Endothelial cell of umbilical vein (primary cell): ENCODE data around the gene CFAP99. TPM values are rescaled to one million over a fixed set of nuclear protein-coding genes. Genes with fewer than 3 reads are reported as not detected.
A peak's percentile ranks its signal among the peaks of the same experiment; 100 is the strongest.

Experiments
- BruUV-seq: library from RNA; stranded (reverse); fragments of 400-500 nt; replicated peaks from 2 replicates; lab custom pipeline; 2021; lab: Mats Ljungman, UMichigan
- CTCF ChIA-PET: fragments of 300-600, 350-600 bp; sonication (Branson Sonifier 250); formaldehyde crosslinking; loops from one replicate; lab custom pipeline; 2021; ENCODE audit warnings: antibody characterized with exemption, inconsistent platforms; lab: Charles Lee
- POLR2A ChIA-PET: fragments of 300-600, 350-600 bp; sonication (Branson Sonifier 250); formaldehyde crosslinking; loops from one replicate; lab custom pipeline; 2021; ENCODE audit warnings: antibody characterized with exemption, inconsistent platforms; lab: Charles Lee
- DNase-seq: peaks from one replicate; pipeline ENCODE4 v3.0.0-alpha.2; 2011; ENCODE audit warnings: low read depth, low spot score
- FAIRE-seq: peaks from 2 replicates; lab custom pipeline; 2011; peaks lifted over from hg19 to GRCh38; lab: Jason Lieb, UNC
- H2AFZ ChIP-seq: 2 replicates; pipeline ENCODE4 v1.6.0; 2012; ENCODE audit warnings: low read depth, low read length, control low read depth, inconsistent platforms
- H3K27ac ChIP-seq: 2 replicates; pipeline ENCODE4 v1.5.1; 2011; ENCODE audit warnings: low read depth, mild to moderate bottlenecking, control low read depth, low read length, moderate library complexity; ENCODE audit not compliant: insufficient read depth
- H3K27me3 ChIP-seq, 2 experiments: 2 replicates each; pipeline versions ENCODE4 v1.6.0 to v1.6.1; 2011; ENCODE audit warnings: low read length in 2 of 2, mixed read lengths in 1 of 2; ENCODE audit not compliant: control insufficient read depth in 2 of 2, insufficient read depth in 2 of 2
- H3K36me3 ChIP-seq, 2 experiments: 2 replicates in 1 of 2; 3 replicates in 1 of 2; pipeline ENCODE4 v1.5.1; 2011; ENCODE audit warnings: low read length in 2 of 2, mild to moderate bottlenecking in 1 of 2, moderate library complexity in 1 of 2; ENCODE audit not compliant: control insufficient read depth in 2 of 2, insufficient read depth in 2 of 2; ENCODE audit errors: extremely low read depth in 1 of 2
- H3K4me1 ChIP-seq: 3 replicates; pipeline ENCODE4 v1.5.1; 2011; ENCODE audit warnings: mild to moderate bottlenecking, low read length; ENCODE audit not compliant: control insufficient read depth, insufficient read depth; ENCODE audit errors: extremely low read depth
- H3K4me2 ChIP-seq: 2 replicates; pipeline ENCODE4 v1.6.1; 2011; ENCODE audit warnings: low read length, control low read depth, mixed read lengths; ENCODE audit not compliant: insufficient read depth
- H3K4me3 ChIP-seq, 3 experiments: fragments of 200-600 bp in 1 of 3; sonication (generic), shearing (Covaris generic) in 1 of 3; replicated peaks in 1 of 3; 2 replicates each; pipeline ENCODE4 v1.5.1; 2011 to 2016; ENCODE audit warnings: control low read depth in 3 of 3, low read length in 3 of 3, mild to moderate bottlenecking in 2 of 3, inconsistent platforms in 1 of 3, low read depth in 1 of 3, moderate library complexity in 1 of 3; ENCODE audit not compliant: insufficient read depth in 1 of 3
- H3K79me2 ChIP-seq: 2 replicates; pipeline ENCODE4 v1.6.0; 2012; ENCODE audit warnings: low read length, inconsistent platforms; ENCODE audit not compliant: control insufficient read depth, insufficient read depth
- H3K9ac ChIP-seq: replicated peaks from 2 replicates; pipeline ENCODE3; 2011; ENCODE audit warnings: low read length, control low read depth; ENCODE audit not compliant: insufficient read depth; ENCODE audit errors: extremely low read depth
- H3K9me1 ChIP-seq: replicated peaks from 3 replicates; pipeline ENCODE4 v1.6.0; 2011; ENCODE audit warnings: mild to moderate bottlenecking, low read length; ENCODE audit not compliant: control insufficient read depth, insufficient read depth; ENCODE audit errors: extremely low read depth
- H3K9me3 ChIP-seq: replicated peaks from 2 replicates; pipeline ENCODE4 v1.5.1; 2012; ENCODE audit warnings: low read length, inconsistent platforms; ENCODE audit not compliant: control insufficient read depth, insufficient read depth
- H4K20me1 ChIP-seq: replicated peaks from 2 replicates; pipeline ENCODE3; 2011; ENCODE audit warnings: mild to moderate bottlenecking, low read length; ENCODE audit not compliant: control insufficient read depth, insufficient read depth; ENCODE audit errors: extremely low read depth
- CTCF ChIP-seq, 2 donors: IDR thresholded peaks; 1 replicate in 1 of 2; 2 replicates in 1 of 2; pipeline ENCODE4 v1.5.1; 2011; ENCODE audit warnings: low read length in 2 of 2, mild to moderate bottlenecking in 2 of 2, moderate library complexity in 2 of 2, control low read depth in 1 of 2, inconsistent platforms in 1 of 2, low read depth in 1 of 2; ENCODE audit not compliant: insufficient read depth in 1 of 2; ENCODE audit errors: extremely low read depth in 1 of 2
- EZH2 ChIP-seq: IDR thresholded peaks from 2 replicates; pipeline ENCODE4 v1.6.1; 2012; ENCODE audit warnings: borderline replicate concordance, low read depth, mild to moderate bottlenecking, moderate library complexity, low read length, inconsistent platforms; ENCODE audit not compliant: severe bottlenecking
- FOS ChIP-seq: IDR thresholded peaks from 2 replicates; pipeline ENCODE4 v1.6.1; 2011; ENCODE audit warnings: mild to moderate bottlenecking, low read length, moderate library complexity, borderline replicate concordance; ENCODE audit not compliant: insufficient read depth
- GATA2 ChIP-seq: IDR thresholded peaks from 2 replicates; pipeline ENCODE4 v1.7.0; 2011; ENCODE audit warnings: low read depth, mild to moderate bottlenecking, moderate library complexity, mixed read lengths, low read length; ENCODE audit not compliant: insufficient read length, insufficient read depth
- JUN ChIP-seq: IDR thresholded peaks from 2 replicates; pipeline ENCODE4 v1.6.1; 2011; ENCODE audit warnings: borderline replicate concordance, low read depth; ENCODE audit not compliant: insufficient read length, insufficient read depth
- MAX ChIP-seq: IDR thresholded peaks from 2 replicates; pipeline ENCODE4 v1.6.1; 2011; ENCODE audit not compliant: insufficient read depth, insufficient read length
- MYC ChIP-seq: IDR thresholded peaks from one replicate; pipeline ENCODE4 v1.6.1; 2011; ENCODE audit warnings: mild to moderate bottlenecking, low read depth, low read length
- POLR2A ChIP-seq: IDR thresholded peaks from 2 replicates; pipeline ENCODE4 v1.6.1; 2012; ENCODE audit warnings: low read depth, mild to moderate bottlenecking, control low read depth, low read length
- POLR2AphosphoS5 ChIP-seq: IDR thresholded peaks from 2 replicates; pipeline ENCODE4 v1.6.1; 2012; ENCODE audit warnings: low read depth, mild to moderate bottlenecking, control low read depth, low read length, moderate library complexity; ENCODE audit not compliant: insufficient read depth
- dilution Hi-C: fragments of 300-500 bp; cut with MboI; formaldehyde crosslinking; loops from one replicate; pipeline ENCODE4 v1.15.0; 2019; ENCODE audit warnings: low sequenced_read_pairs; ENCODE audit not compliant: extremely low pct_ligation_motif_present
- intact Hi-C: fragments of 100-400 bp; cut with micrococcal nuclease; formaldehyde crosslinking; loops from one replicate; pipeline ENCODE4 v1.10.0; 2022
- polyA plus RNA-seq, 4 experiments: library from polyadenylated mRNA; depleted of rRNA in 3 of 4; stranded (reverse) in 3 of 4; unstranded in 1 of 4; fragments of >200 nt; gene quantifications; 2 replicates each; pipeline versions ENCODE4 v1.2.1 to v1.2.3, GENCODE V29; 2011 to 2012; ENCODE audit warnings: missing spikeins in 1 of 4
- total RNA-seq: library from RNA; stranded (reverse); gene quantifications from 2 replicates; pipeline ENCODE4 v1.2.3, GENCODE V29; 2021

The CFAP99 gene
- total and polyA plus RNA-seq, 2 donors (not counting 3 experiments of a cell fraction or from before 2014, with no cell fraction given): 0.03 TPM; not detected in 1

GRCh38 chr4:2462992-2463762 lies 44.4 kb downstream of the CFAP99 start:
- FAIRE-seq (peak; percentile 33), DNase-seq (no peak)
- peaks cover 7% of the 10 kb centered on the region for H3K79me2 ChIP-seq
- intact Hi-C loops: loop anchor here (1.0 to 2.0 kb wide), 2 partner anchors 200 to 243 kb away; partner anchors contain the start of gene MXD4
- H3K9me3 ChIP-seq: no peaks in the 10 kb centered on the region
- peak overlapping the region; percentile 53 for H2AFZ ChIP-seq
- no peaks in the 10 kb centered on the region for H4K20me1 ChIP-seq
- no peaks in the 10 kb centered on the region for H3K27me3 ChIP-seq
- H3K4me3 ChIP-seq: peak overlapping the region in 2 of 3 experiments; percentile 20 to 29
- H3K9me1 ChIP-seq: no peaks in the 10 kb centered on the region
- peak overlapping the region; percentile 41 for H3K4me2 ChIP-seq
- ChIA-PET CTCF (interaction anchor here (0.7 to 3.6 kb wide), 9 partner anchors 50 to 244 kb away, joined by 3 to 30 read pairs (median 3); no protein-coding TSS in a partner anchor), POLR2A (interaction anchor here (0.7 kb wide), 1 partner anchor 20 kb away, joined by 3 read pairs; no protein-coding TSS in a partner anchor)
- TF ChIP-seq MAX (no peak), MYC (no peak), JUN (no peak), POLR2AphosphoS5 (no peak), POLR2A (no peak), GATA2 (no peak), CTCF (IDR thresholded peaks at IDR 0.05; ENCODE audit: extremely low read depth in 1 of 2, insufficient read depth in 1 of 2, low read depth in 1 of 2, low read length in 2 of 2) (no peak), EZH2 (no peak), FOS (no peak)
- no TSS peak for BruUV-seq
- peaks cover 11% of the 10 kb centered on the region for H3K4me1 ChIP-seq
- no peak overlapping the region for H3K27ac ChIP-seq
- no peak overlapping the region for H3K9ac ChIP-seq
- dilution Hi-C loops: no loop called here
- H3K36me3 ChIP-seq: no peaks in the 10 kb centered on the region
